GM12873 (cell line): ENCODE results near the gene TCF3.

Experiments
- CTCF ChIP-seq: IDR thresholded peaks from 2 replicates; pipeline ENCODE4 v1.5.1; 2012; ENCODE audit warnings: low read depth, mild to moderate bottlenecking, moderate library complexity, low read length, control low read depth; ENCODE audit not compliant: insufficient read depth; ENCODE audit errors: missing control alignments

The TCF3 gene

GRCh38 chr19:1608359-1609102 lies 43.9 kb downstream of the TCF3 start:
- no peak for TF ChIP-seq CTCF

- no peak for TF ChIP-seq CTCF
These were observed 46.2 kb downstream of the TCF3 start for GRCh38 chr19:1606138-1606651.

GRCh38 chr19:1605236-1606137 lies 46.9 kb downstream of the TCF3 start, which contains the start of gene UQCR11:
Gene UQCR11 (minus strand): TSS chr19:1605462. CDS start chr19:1605409, 53 bp downstream.
- TF ChIP-seq CTCF = peak; percentile 77

- TF ChIP-seq CTCF = no peak
These were observed 50.2 kb downstream of the TCF3 start for GRCh38 chr19:1602091-1602707.

- TF ChIP-seq CTCF = no peak
These were observed 50.8 kb downstream of the TCF3 start for GRCh38 chr19:1601613-1602064.

- no peak for TF ChIP-seq CTCF
These were observed 53.0 kb downstream of the TCF3 start for GRCh38 chr19:1599460-1599846.
